ENCODE measurements around the gene UCK1. TPM values are rescaled to one million over a fixed set of nuclear protein-coding genes. Genes with fewer than 3 reads are reported as not detected.

Gene UCK1
- total RNA-seq, 1 donor from 2014 or later, result 32.2 TPM

- Mint-ChIP-seq H3K27me3 (ENCODE audit: unreplicated experiment) (no peaks in the 10 kb centered on the region), H3K4me1 (ENCODE audit: unreplicated experiment) (peaks cover 15% of the 10 kb centered on the region), H3K9me3 (ENCODE audit: unreplicated experiment) (no peaks in the 10 kb centered on the region), H3K36me3 (ENCODE audit: unreplicated experiment) (peaks cover 21% of the 10 kb centered on the region), H3K27ac (ENCODE audit: unreplicated experiment) (no peak overlapping the region), H3K4me3 (ENCODE audit: unreplicated experiment) (peak overlapping the region; percentile 79)
- TF ChIP-seq CTCF (IDR thresholded peaks at IDR 0.05), result no peak
- DNase-seq (ENCODE audit: extremely low spot score, unreplicated experiment), result no peak
Measured at GRCh38 chr9:131529597-131530545, 1.2 kb downstream of the UCK1 start.

- no peak overlapping the region for H3K27ac Mint-ChIP-seq (ENCODE audit: unreplicated experiment)
- H3K27me3 Mint-ChIP-seq (ENCODE audit: unreplicated experiment), result no peaks in the 10 kb centered on the region
- peak overlapping the region; percentile 79 for H3K4me3 Mint-ChIP-seq (ENCODE audit: unreplicated experiment)
- peaks cover 21% of the 10 kb centered on the region for H3K36me3 Mint-ChIP-seq (ENCODE audit: unreplicated experiment)
- H3K4me1 Mint-ChIP-seq (ENCODE audit: unreplicated experiment), result peaks cover 22% of the 10 kb centered on the region
- DNase-seq (ENCODE audit: extremely low spot score, unreplicated experiment), result no peak
- no peak for TF ChIP-seq CTCF (IDR thresholded peaks at IDR 0.05)
- H3K9me3 Mint-ChIP-seq (ENCODE audit: unreplicated experiment), result no peaks in the 10 kb centered on the region
Measured at GRCh38 chr9:131528886-131529505, 2.1 kb downstream of the UCK1 start.

GRCh38 chr9:131528186-131528585 lies 2.9 kb downstream of the UCK1 start:
- H3K36me3 Mint-ChIP-seq (ENCODE audit: unreplicated experiment), result peaks cover 21% of the 10 kb centered on the region
- no peaks in the 10 kb centered on the region for H3K27me3 Mint-ChIP-seq (ENCODE audit: unreplicated experiment)
- H3K9me3 Mint-ChIP-seq (ENCODE audit: unreplicated experiment), result no peaks in the 10 kb centered on the region
- H3K27ac Mint-ChIP-seq (ENCODE audit: unreplicated experiment), result peak overlapping the region; percentile 34
- peak overlapping the region; percentile 42 for H3K4me3 Mint-ChIP-seq (ENCODE audit: unreplicated experiment)
- peaks cover 22% of the 10 kb centered on the region for H3K4me1 Mint-ChIP-seq (ENCODE audit: unreplicated experiment)
- DNase-seq (ENCODE audit: extremely low spot score, unreplicated experiment), result no peak
- TF ChIP-seq CTCF (IDR thresholded peaks at IDR 0.05), result no peak

GRCh38 chr9:131525643-131526565 lies 5.2 kb downstream of the UCK1 start:
- Mint-ChIP-seq H3K36me3 (ENCODE audit: unreplicated experiment) (peaks cover 24% of the 10 kb centered on the region), H3K27ac (ENCODE audit: unreplicated experiment) (no peak overlapping the region), H3K4me3 (ENCODE audit: unreplicated experiment) (no peak overlapping the region), H3K27me3 (ENCODE audit: unreplicated experiment) (no peaks in the 10 kb centered on the region), H3K9me3 (ENCODE audit: unreplicated experiment) (no peaks in the 10 kb centered on the region), H3K4me1 (ENCODE audit: unreplicated experiment) (peaks cover 21% of the 10 kb centered on the region)
- DNase-seq (ENCODE audit: extremely low spot score, unreplicated experiment), result no peak
- TF ChIP-seq CTCF (IDR thresholded peaks at IDR 0.05), result no peak

Data from osteocyte (in vitro differentiated cells).